ENCODE results near the gene CCT5.
A peak's percentile ranks its signal among the peaks of the same experiment; 100 is the strongest.
"Not testable (repeated sequence)": the region's sequence is repeated elsewhere in the genome, so short reads cannot be mapped to it uniquely, and the experiment has no call there.

Gene CCT5

DNA sequence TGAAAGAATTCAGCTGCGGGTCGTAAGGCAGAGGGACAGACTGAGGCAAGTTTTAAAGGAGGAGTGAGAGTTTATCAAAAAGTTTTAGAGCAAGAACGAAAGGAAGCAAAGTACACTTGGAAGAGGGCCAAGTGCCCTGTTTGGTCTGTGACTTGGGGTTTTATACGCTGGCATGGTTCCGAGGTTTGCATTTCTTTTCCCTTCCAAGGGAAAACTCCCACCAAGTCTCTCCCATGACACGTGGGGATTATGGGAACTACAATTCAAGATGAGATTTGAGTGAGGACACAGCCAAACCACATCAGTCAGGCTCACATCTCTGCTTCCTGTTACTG is 22.8 kb downstream of the CCT5 start:
- not testable (repeated sequence) for H3K9ac ChIP-seq (ENCODE audit: low read length); H3K4me1 ChIP-seq (ENCODE audit: control insufficient read depth, low read depth, low read length); H4K5ac ChIP-seq (ENCODE audit: low read length); H3K79me2 ChIP-seq (ENCODE audit: control insufficient read depth, insufficient read depth, low read length); H3K23ac ChIP-seq (ENCODE audit: low read length); H2BK120ac ChIP-seq (ENCODE audit: low read depth, low read length); H3K56ac ChIP-seq (ENCODE audit: low read length); H3K27ac ChIP-seq (ENCODE audit: low read depth, low read length); H3K18ac ChIP-seq (ENCODE audit: low read length); H2BK5ac ChIP-seq (ENCODE audit: low read length); H2AK5ac ChIP-seq (ENCODE audit: low read length); H4K8ac ChIP-seq (ENCODE audit: low read depth, low read length); H3K79me1 ChIP-seq (ENCODE audit: low read length); H2BK15ac ChIP-seq (replicated peaks; ENCODE audit: low read depth); H3K4ac ChIP-seq (ENCODE audit: low read depth, low read length); H3K27me3 ChIP-seq (ENCODE audit: insufficient read depth, low read length, poor library complexity); DNase-seq; H3K4me3 ChIP-seq (ENCODE audit: low read length); H3K36me3 ChIP-seq (ENCODE audit: control insufficient read depth, insufficient read depth, low read length); H3K4me2 ChIP-seq (ENCODE audit: low read length)
- no CpG with 5 or more reads among the region's 6 CpGs for WGBS (ENCODE audit: extremely low coverage, insufficient coverage, low lambda C conversion rate)

DNA sequence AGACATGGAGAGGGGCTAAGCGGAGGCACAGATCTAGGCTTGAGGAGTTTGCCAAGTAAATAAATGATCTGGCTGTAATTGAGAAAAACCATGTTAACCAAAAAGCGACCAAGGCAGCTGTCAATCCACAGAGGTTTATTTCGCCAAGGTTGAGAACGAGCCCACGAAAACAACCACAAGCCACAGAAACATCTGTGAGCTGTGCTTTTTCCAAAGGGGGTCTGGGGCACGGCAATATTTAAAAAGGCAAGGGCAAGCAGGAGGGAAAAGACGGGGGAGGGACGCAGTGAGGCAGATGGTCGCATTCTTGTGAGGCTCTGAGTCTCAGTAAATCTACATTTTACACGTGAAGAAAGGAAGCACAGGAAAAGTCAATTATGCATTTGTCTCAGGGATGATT is 25.4 kb downstream of the CCT5 start:
- no peak overlapping the region for H3K4me3 ChIP-seq (ENCODE audit: low read length)
- H3K36me3 ChIP-seq (ENCODE audit: control insufficient read depth, insufficient read depth, low read length), result no peaks in the 10 kb centered on the region
- H3K56ac ChIP-seq (ENCODE audit: low read length), result peak overlapping the region; percentile 68
- peak overlapping the region; percentile 19 for H3K9ac ChIP-seq (ENCODE audit: low read length)
- H2BK15ac ChIP-seq (replicated peaks; ENCODE audit: low read depth), result no peak overlapping the region
- no peak overlapping the region for H2BK120ac ChIP-seq (ENCODE audit: low read depth, low read length)
- H2AK5ac ChIP-seq (ENCODE audit: low read length), result no peak overlapping the region
- no peak overlapping the region for H4K8ac ChIP-seq (ENCODE audit: low read depth, low read length)
- no peak overlapping the region for H3K18ac ChIP-seq (ENCODE audit: low read length)
- H3K23ac ChIP-seq (ENCODE audit: low read length), result no peak overlapping the region
- no CpG with 5 or more reads among the region's 10 CpGs for WGBS (ENCODE audit: extremely low coverage, insufficient coverage, low lambda C conversion rate)
- H3K79me1 ChIP-seq (ENCODE audit: low read length), result no peaks in the 10 kb centered on the region
- no peaks in the 10 kb centered on the region for H3K79me2 ChIP-seq (ENCODE audit: control insufficient read depth, insufficient read depth, low read length)
- H3K4me2 ChIP-seq (ENCODE audit: low read length), result no peak overlapping the region
- H2BK5ac ChIP-seq (ENCODE audit: low read length), result no peak overlapping the region
- H4K5ac ChIP-seq (ENCODE audit: low read length), result no peak overlapping the region
- H3K4me1 ChIP-seq (ENCODE audit: control insufficient read depth, low read depth, low read length), result peaks cover 9% of the 10 kb centered on the region
- H3K4ac ChIP-seq (ENCODE audit: low read depth, low read length), result no peak overlapping the region
- H3K27me3 ChIP-seq (ENCODE audit: insufficient read depth, low read length, poor library complexity), result no peaks in the 10 kb centered on the region
- no peak overlapping the region for H3K27ac ChIP-seq (ENCODE audit: low read depth, low read length)
- no peak for DNase-seq

DNA sequence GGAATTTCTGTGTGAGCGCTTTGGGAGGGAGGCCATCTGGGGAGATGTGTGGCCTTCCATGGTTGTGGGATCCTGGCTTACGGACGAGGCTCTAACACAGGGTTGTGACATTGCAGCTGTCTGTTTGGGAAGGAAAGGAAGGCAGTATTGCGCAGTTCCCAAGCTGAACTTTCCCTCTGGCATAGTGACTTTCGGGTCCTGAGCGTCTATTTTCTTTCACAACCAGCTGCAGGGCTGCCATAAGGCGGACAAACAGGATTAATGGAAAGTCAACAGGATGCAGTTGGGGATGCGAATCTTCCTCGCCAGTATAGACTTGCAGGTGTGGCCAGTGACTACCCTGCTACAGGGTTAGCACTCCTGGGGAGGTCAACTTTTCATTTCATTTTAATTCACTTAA is 25.9 kb downstream of the CCT5 start:
- DNase-seq, result no peak
- peak overlapping the region; percentile 10 for H3K56ac ChIP-seq (ENCODE audit: low read length)

DNA sequence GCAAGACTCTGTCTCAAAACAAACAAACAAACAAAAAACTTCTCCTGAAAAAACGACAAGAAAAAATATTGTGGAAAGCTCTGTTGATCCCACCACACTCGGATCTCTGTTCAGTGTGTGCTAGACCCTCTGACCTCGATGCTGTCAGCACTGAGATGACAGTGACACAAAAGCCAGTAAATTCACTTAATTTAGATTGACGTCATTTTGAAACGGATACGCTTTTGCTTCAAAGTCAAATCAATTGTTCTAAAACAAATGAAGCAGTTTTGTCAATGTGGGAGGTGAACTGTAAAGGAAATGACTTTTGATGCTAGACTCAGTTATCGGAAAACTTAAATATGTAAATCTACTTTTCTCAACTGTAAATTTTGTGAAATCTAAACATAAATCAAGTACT is 26.6 kb downstream of the CCT5 start:
- WGBS (ENCODE audit: extremely low coverage, insufficient coverage, low lambda C conversion rate), result no CpG with 5 or more reads among the region's 7 CpGs
- Histone ChIP-seq H3K18ac (ENCODE audit: low read length) (no peak overlapping the region), H3K23ac (ENCODE audit: low read length) (no peak overlapping the region), H2AK5ac (ENCODE audit: low read length) (no peak overlapping the region), H3K4me3 (ENCODE audit: low read length) (no peak overlapping the region), H2BK15ac (replicated peaks; ENCODE audit: low read depth) (no peak overlapping the region), H3K27me3 (ENCODE audit: insufficient read depth, low read length, poor library complexity) (no peaks in the 10 kb centered on the region), H3K9ac (ENCODE audit: low read length) (no peak overlapping the region), H4K5ac (ENCODE audit: low read length) (no peak overlapping the region), H2BK120ac (ENCODE audit: low read depth, low read length) (no peak overlapping the region), H3K4me1 (ENCODE audit: control insufficient read depth, low read depth, low read length) (peaks cover 7% of the 10 kb centered on the region), H3K79me1 (ENCODE audit: low read length) (no peaks in the 10 kb centered on the region), H3K4ac (ENCODE audit: low read depth, low read length) (no peak overlapping the region), H3K36me3 (ENCODE audit: control insufficient read depth, insufficient read depth, low read length) (no peaks in the 10 kb centered on the region), H3K79me2 (ENCODE audit: control insufficient read depth, insufficient read depth, low read length) (no peaks in the 10 kb centered on the region), H2BK5ac (ENCODE audit: low read length) (no peak overlapping the region), H3K56ac (ENCODE audit: low read length) (no peak overlapping the region), H3K4me2 (ENCODE audit: low read length) (no peak overlapping the region), H4K8ac (ENCODE audit: low read depth, low read length) (no peak overlapping the region), H3K27ac (ENCODE audit: low read depth, low read length) (no peak overlapping the region)
- no peak for DNase-seq

More for the DNA sequence above, 25.9 kb downstream of the CCT5 start:
- no peaks in the 10 kb centered on the region for H3K36me3 ChIP-seq (ENCODE audit: control insufficient read depth, insufficient read depth, low read length)
- H3K4me1 ChIP-seq (ENCODE audit: control insufficient read depth, low read depth, low read length), result peaks cover 7% of the 10 kb centered on the region
- H2BK15ac ChIP-seq (replicated peaks; ENCODE audit: low read depth), result no peak overlapping the region
- H2BK5ac ChIP-seq (ENCODE audit: low read length), result no peak overlapping the region
- H2AK5ac ChIP-seq (ENCODE audit: low read length), result no peak overlapping the region
- no peak overlapping the region for H3K23ac ChIP-seq (ENCODE audit: low read length)
- no peaks in the 10 kb centered on the region for H3K79me2 ChIP-seq (ENCODE audit: control insufficient read depth, insufficient read depth, low read length)
- H3K4me2 ChIP-seq (ENCODE audit: low read length), result no peak overlapping the region
- H3K9ac ChIP-seq (ENCODE audit: low read length), result no peak overlapping the region
- no peak overlapping the region for H2BK120ac ChIP-seq (ENCODE audit: low read depth, low read length)
- no peaks in the 10 kb centered on the region for H3K27me3 ChIP-seq (ENCODE audit: insufficient read depth, low read length, poor library complexity)
- H3K4me3 ChIP-seq (ENCODE audit: low read length), result no peak overlapping the region
- H3K18ac ChIP-seq (ENCODE audit: low read length), result no peak overlapping the region
- H3K4ac ChIP-seq (ENCODE audit: low read depth, low read length), result no peak overlapping the region
- no peak overlapping the region for H4K8ac ChIP-seq (ENCODE audit: low read depth, low read length)
- no peaks in the 10 kb centered on the region for H3K79me1 ChIP-seq (ENCODE audit: low read length)
- no CpG with 5 or more reads among the region's 9 CpGs for WGBS (ENCODE audit: extremely low coverage, insufficient coverage, low lambda C conversion rate)
- no peak overlapping the region for H3K27ac ChIP-seq (ENCODE audit: low read depth, low read length)
- peak overlapping the region; percentile 33 for H4K5ac ChIP-seq (ENCODE audit: low read length)

GRCh38 chr5:10277773-10278630 is 27.9 kb downstream of the CCT5 start:
- Histone ChIP-seq H3K36me3 (ENCODE audit: control insufficient read depth, insufficient read depth, low read length) (no peaks in the 10 kb centered on the region), H3K9ac (ENCODE audit: low read length) (no peak overlapping the region), H3K4me3 (ENCODE audit: low read length) (no peak overlapping the region), H3K79me1 (ENCODE audit: low read length) (no peaks in the 10 kb centered on the region), H2BK5ac (ENCODE audit: low read length) (no peak overlapping the region), H3K27ac (ENCODE audit: low read depth, low read length) (no peak overlapping the region), H3K18ac (ENCODE audit: low read length) (no peak overlapping the region), H3K27me3 (ENCODE audit: insufficient read depth, low read length, poor library complexity) (no peaks in the 10 kb centered on the region), H3K4me1 (ENCODE audit: control insufficient read depth, low read depth, low read length) (peaks cover 7% of the 10 kb centered on the region), H4K8ac (ENCODE audit: low read depth, low read length) (no peak overlapping the region), H2BK15ac (replicated peaks; ENCODE audit: low read depth) (no peak overlapping the region), H3K23ac (ENCODE audit: low read length) (no peak overlapping the region), H3K79me2 (ENCODE audit: control insufficient read depth, insufficient read depth, low read length) (no peaks in the 10 kb centered on the region), H3K4me2 (ENCODE audit: low read length) (no peak overlapping the region), H4K5ac (ENCODE audit: low read length) (no peak overlapping the region), H3K4ac (ENCODE audit: low read depth, low read length) (no peak overlapping the region), H3K56ac (ENCODE audit: low read length) (no peak overlapping the region), H2BK120ac (ENCODE audit: low read depth, low read length) (no peak overlapping the region), H2AK5ac (ENCODE audit: low read length) (no peak overlapping the region)
- no CpG with 5 or more reads among the region's 13 CpGs for WGBS (ENCODE audit: extremely low coverage, insufficient coverage, low lambda C conversion rate)
- no peak for DNase-seq

Measured in mesendoderm (in vitro differentiated cells).